ENCODE results near the gene FBF1. TPM values are rescaled to one million over a fixed set of nuclear protein-coding genes. Genes with fewer than 3 reads are reported as not detected.
A peak's percentile ranks its signal among the peaks of the same experiment; 100 is the strongest.

FBF1 gene
- total RNA-seq, 4 donors from 2014 or later, result 7.8 to 15.0 (median 10.4) TPM

GRCh38 chr17:75909051-75909811, 31.6 kb downstream of the FBF1 start:
- Histone ChIP-seq H3K27me3 (no peaks in the 10 kb centered on the region), H3K27ac (replicated peaks in 1 of 4) (no peak overlapping the region), H3K9me3 (no peaks in the 10 kb centered on the region), H3K36me3 (peaks cover 4 to 38% (median 6%) of the 10 kb centered on the region in 4 donors), H3K4me1 (peaks cover 5 to 19% (median 10%) of the 10 kb centered on the region in 4 donors), H3K4me3 (no peak overlapping the region)
- intact Hi-C loops (cut with DNase I), result loop anchor here (5.0 kb wide), 1 partner anchor 68 kb away; the partner anchor contains the start of genes ACOX1 and TEN1
- no peak for TF ChIP-seq EP300 (IDR thresholded peaks at IDR 0.05)
- TF ChIP-seq POLR2A (IDR thresholded peaks at IDR 0.05; ENCODE audit: low read depth), result no peak
- TF ChIP-seq, protein P1, sequence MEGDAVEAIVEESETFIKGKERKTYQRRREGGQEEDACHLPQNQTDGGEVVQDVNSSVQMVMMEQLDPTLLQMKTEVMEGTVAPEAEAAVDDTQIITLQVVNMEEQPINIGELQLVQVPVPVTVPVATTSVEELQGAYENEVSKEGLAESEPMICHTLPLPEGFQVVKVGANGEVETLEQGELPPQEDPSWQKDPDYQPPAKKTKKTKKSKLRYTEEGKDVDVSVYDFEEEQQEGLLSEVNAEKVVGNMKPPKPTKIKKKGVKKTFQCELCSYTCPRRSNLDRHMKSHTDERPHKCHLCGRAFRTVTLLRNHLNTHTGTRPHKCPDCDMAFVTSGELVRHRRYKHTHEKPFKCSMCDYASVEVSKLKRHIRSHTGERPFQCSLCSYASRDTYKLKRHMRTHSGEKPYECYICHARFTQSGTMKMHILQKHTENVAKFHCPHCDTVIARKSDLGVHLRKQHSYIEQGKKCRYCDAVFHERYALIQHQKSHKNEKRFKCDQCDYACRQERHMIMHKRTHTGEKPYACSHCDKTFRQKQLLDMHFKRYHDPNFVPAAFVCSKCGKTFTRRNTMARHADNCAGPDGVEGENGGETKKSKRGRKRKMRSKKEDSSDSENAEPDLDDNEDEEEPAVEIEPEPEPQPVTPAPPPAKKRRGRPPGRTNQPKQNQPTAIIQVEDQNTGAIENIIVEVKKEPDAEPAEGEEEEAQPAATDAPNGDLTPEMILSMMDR (IDR thresholded peaks at IDR 0.05), result no peak
- TF ChIP-seq POLR2AphosphoS5 (IDR thresholded peaks at IDR 0.05), result no peak
- no peak for DNase-seq (ENCODE audit: extremely low spot score)
- WGBS, result 81% methylated on average over 12 of the region's 14 CpGs

DNA sequence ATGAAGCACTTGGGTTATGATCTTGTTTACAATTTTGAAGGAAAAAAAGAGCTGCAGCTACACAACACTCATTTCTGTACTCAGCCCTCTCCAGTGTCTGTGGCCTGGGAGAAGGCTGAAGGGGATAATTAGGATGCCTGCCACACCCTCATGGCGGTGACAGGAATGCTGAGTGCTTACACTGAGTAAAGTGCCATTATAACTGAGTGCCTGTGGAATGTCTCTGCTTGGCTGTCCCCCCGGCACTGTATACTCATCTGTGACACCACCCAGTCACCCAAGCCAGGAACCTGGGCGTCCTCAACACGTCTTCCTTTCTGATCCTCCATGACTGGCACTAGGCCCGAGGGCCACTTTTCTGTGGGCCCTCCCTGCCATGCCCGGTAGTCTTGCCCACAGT, 32.6 kb downstream of the FBF1 start:
- H3K9me3 ChIP-seq, result no peaks in the 10 kb centered on the region
- H3K4me1 ChIP-seq, result peaks cover 12 to 29% (median 19%) of the 10 kb centered on the region in 4 donors
- peaks cover 0 to 33% (median 0%) of the 10 kb centered on the region in 4 donors for H3K36me3 ChIP-seq
- no peaks in the 10 kb centered on the region for H3K27me3 ChIP-seq
- DNase-seq (ENCODE audit: extremely low spot score), result no peak
- no peak overlapping the region for H3K4me3 ChIP-seq
- 83% methylated on average over 5 of the region's 6 CpGs for WGBS
- intact Hi-C loops (cut with DNase I), result loop anchor here (5.0 kb wide), 1 partner anchor 69 kb away; the partner anchor contains the start of genes ACOX1 and TEN1
- no peak overlapping the region for H3K27ac ChIP-seq (replicated peaks in 1 of 4)
- TF ChIP-seq POLR2AphosphoS5 (IDR thresholded peaks at IDR 0.05) (no peak), EP300 (IDR thresholded peaks at IDR 0.05) (no peak), POLR2A (IDR thresholded peaks at IDR 0.05; ENCODE audit: low read depth) (no peak)
- TF ChIP-seq, protein P1 (IDR thresholded peaks at IDR 0.05), result no peak

DNA sequence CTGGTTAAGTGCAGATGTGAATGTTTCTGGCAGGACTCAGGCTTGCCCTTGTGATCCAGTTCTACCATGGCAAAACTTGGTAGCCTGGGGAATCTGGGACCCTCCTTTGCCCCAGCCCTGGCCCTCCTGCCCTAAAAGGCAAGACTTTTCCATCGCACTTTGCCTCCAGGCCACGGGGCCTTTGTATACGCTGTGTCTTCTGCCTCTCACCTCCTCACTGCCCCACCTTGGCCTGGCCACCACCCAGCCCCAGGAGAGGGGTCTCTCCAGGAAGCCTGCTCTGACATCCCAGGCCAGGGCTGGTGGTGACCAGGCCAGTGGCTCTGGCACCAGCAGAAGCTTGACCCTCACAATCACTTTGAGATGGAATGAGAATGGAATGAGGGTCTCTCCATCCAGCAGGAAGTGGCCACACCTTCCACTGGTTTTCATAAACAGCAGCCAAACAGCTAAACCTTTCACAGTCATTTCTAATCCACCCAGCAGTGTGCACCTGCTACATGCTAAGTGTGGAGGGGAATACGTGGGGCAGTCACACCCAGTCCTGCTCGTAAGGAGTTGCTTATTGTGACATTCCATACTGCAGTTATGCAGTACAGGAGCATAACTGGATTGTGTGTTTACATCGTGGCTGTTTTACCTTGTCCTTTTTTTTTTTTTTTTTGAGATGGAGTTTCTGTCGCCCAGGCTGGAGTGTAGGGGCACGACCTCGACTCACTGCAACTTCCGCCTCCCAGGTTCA, 34.5 kb downstream of the FBF1 start:
- no peak overlapping the region for H3K4me3 ChIP-seq
- peaks cover 12 to 32% (median 24%) of the 10 kb centered on the region in 4 donors for H3K4me1 ChIP-seq
- WGBS, result 85% methylated on average over 10 of the region's 10 CpGs
- peaks cover 10 to 37% (median 18%) of the 10 kb centered on the region in 4 donors for H3K36me3 ChIP-seq
- intact Hi-C loops (cut with DNase I), result loop anchor here (5.0 kb wide), 1 partner anchor 71 kb away; the partner anchor contains the start of genes ACOX1 and TEN1
- H3K27me3 ChIP-seq, result no peaks in the 10 kb centered on the region
- no peaks in the 10 kb centered on the region for H3K9me3 ChIP-seq
- TF ChIP-seq POLR2A (IDR thresholded peaks at IDR 0.05; ENCODE audit: low read depth) (no peak), POLR2AphosphoS5 (IDR thresholded peaks at IDR 0.05) (no peak)
- no peak for DNase-seq (ENCODE audit: extremely low spot score)
- H3K27ac ChIP-seq (replicated peaks in 1 of 4), result peak overlapping the region; percentile 90 to 93 (median 92)

GRCh38 chr17:75904749-75905521, 35.9 kb downstream of the FBF1 start, which contains the start of gene MRPL38:
Gene MRPL38 (minus strand): TSS chr17:75904884. CDS start chr17:75904875, 9 bp downstream.
- WGBS, result 4% methylated on average over 34 of the region's 69 CpGs
- Histone ChIP-seq H3K27me3 (no peaks in the 10 kb centered on the region), H3K4me3 (peak within 1 kb of the TSS; percentile 74 to 96 (median 88)), H3K4me1 (peaks cover 12 to 28% (median 24%) of the 10 kb centered on the region in 4 donors), H3K27ac (replicated peaks in 1 of 4) (peak within 1 kb of the TSS; percentile 90 to 93 (median 92)), H3K36me3 (peaks cover 16 to 42% (median 32%) of the 10 kb centered on the region in 4 donors), H3K9me3 (no peaks in the 10 kb centered on the region)
- DNase-seq (ENCODE audit: extremely low spot score), result peak; percentile 97
- intact Hi-C loops (cut with DNase I), result loop anchor here (2.0 to 5.0 kb wide), 2 partner anchors 72 to 102 kb away; partner anchors contain the start of genes ACOX1 and TEN1
- TF ChIP-seq, protein P1 (IDR thresholded peaks at IDR 0.05), result peak; percentile 98 to 99 (median 99)
- peak; percentile 58 for TF ChIP-seq POLR2A (IDR thresholded peaks at IDR 0.05; ENCODE audit: low read depth)
- peak; percentile 85 to 92 for TF ChIP-seq POLR2AphosphoS5 (IDR thresholded peaks at IDR 0.05)
- no peak for TF ChIP-seq EP300 (IDR thresholded peaks at IDR 0.05)

All from esophagus muscularis mucosa (tissue), 4 donors.